Measurements from ENCODE around the gene AGK. TPM values are rescaled to one million over a fixed set of nuclear protein-coding genes. Genes with fewer than 3 reads are reported as not detected.
A peak's percentile ranks its signal among the peaks of the same experiment; 100 is the strongest.

AGK gene
- total RNA-seq, 1 experiment from 2014 or later = 32.2 TPM

- no peaks in the 10 kb centered on the region for H3K9me3 Mint-ChIP-seq
- ChIA-PET CTCF (interaction anchor here (0.6 to 3.6 kb wide), 4 partner anchors 48 to 139 kb away, joined by 3 to 26 read pairs (median 4); no protein-coding TSS in a partner anchor), POLR2A (interaction anchor here (0.6 kb wide), 1 partner anchor 82 kb away, joined by 3 read pairs; no protein-coding TSS in a partner anchor)
- 0 out of 2 replicates have a peak, but pooled peaks cover 2% of the 10 kb centered on the region for H3K36me3 Mint-ChIP-seq
- no peaks in the 10 kb centered on the region for H3K27me3 Mint-ChIP-seq (ENCODE audit: low read depth)
- peak; percentile 34 for ATAC-seq
- H3K4me1 Mint-ChIP-seq = peaks cover 20% of the 10 kb centered on the region
- H3K27ac Mint-ChIP-seq = no peak overlapping the region
- DNase-seq (ENCODE audit: low spot score) = no peak
- no peak overlapping the region for H3K4me3 Mint-ChIP-seq
- no peak for TF ChIP-seq HMGA2 (CRISPR knock-in tag; IDR thresholded peaks at IDR 0.05)
- TF ChIP-seq NFYB (CRISPR knock-in tag; conservative IDR thresholded peaks at IDR 0.05; ENCODE audit: low read depth) = no peak
- no peak for TF ChIP-seq ATF3 (CRISPR knock-in tag; conservative IDR thresholded peaks at IDR 0.05)
- TF ChIP-seq SP1 (CRISPR knock-in tag; conservative IDR thresholded peaks at IDR 0.05) = no peak
These were observed 16.2 kb upstream of the AGK start for GRCh38 chr7:141534757-141535737.

GRCh38 chr7:141537906-141538305 is 13.3 kb upstream of the AGK start:
- Mint-ChIP-seq H3K9me3 (no peaks in the 10 kb centered on the region), H3K4me3 (no peak overlapping the region), H3K36me3 (no peaks in the 10 kb centered on the region; the same call in 1 of the 2 replicates), H3K27ac (no peak overlapping the region), H3K27me3 (ENCODE audit: low read depth) (no peaks in the 10 kb centered on the region), H3K4me1 (peaks cover 24% of the 10 kb centered on the region)
- ChIA-PET CTCF (interaction anchor here (0.9 kb wide), 1 partner anchor 117 kb away, joined by 3 read pairs; no protein-coding TSS in a partner anchor), POLR2A (no interaction called here)
- DNase-seq (ENCODE audit: low spot score) = no peak
- no peak for TF ChIP-seq AFF4 (CRISPR knock-in tag; IDR thresholded peaks at IDR 0.05; ENCODE audit: borderline replicate concordance)
- no peak for ATAC-seq

GRCh38 chr7:141541375-141541774 is 9.8 kb upstream of the AGK start:
- no peaks in the 10 kb centered on the region for H3K9me3 Mint-ChIP-seq
- no peaks in the 10 kb centered on the region; the same call in 1 of the 2 replicates for H3K36me3 Mint-ChIP-seq
- ChIA-PET CTCF (interaction anchor here (1.1 kb wide), 1 partner anchor 109 kb away, joined by 3 read pairs; no protein-coding TSS in a partner anchor), POLR2A (no interaction called here)
- no peak for ATAC-seq
- no peak overlapping the region for H3K4me3 Mint-ChIP-seq
- no peak for DNase-seq (ENCODE audit: low spot score)
- peaks cover 24% of the 10 kb centered on the region for H3K4me1 Mint-ChIP-seq
- no peaks in the 10 kb centered on the region for H3K27me3 Mint-ChIP-seq (ENCODE audit: low read depth)
- H3K27ac Mint-ChIP-seq = no peak overlapping the region
- TF ChIP-seq SOX15 (CRISPR knock-in tag; IDR thresholded peaks at IDR 0.05) (no peak), E2F4 (CRISPR knock-in tag; IDR thresholded peaks at IDR 0.05; ENCODE audit: borderline replicate concordance, low read depth) (no peak), HMGXB4 (CRISPR knock-in tag; IDR thresholded peaks at IDR 0.05) (no peak), STAT6 (CRISPR knock-in tag; conservative IDR thresholded peaks at IDR 0.05; ENCODE audit: low read depth) (no peak), ELF4 (CRISPR knock-in tag; IDR thresholded peaks at IDR 0.05; ENCODE audit: low read depth) (no peak), SMAD3 (CRISPR knock-in tag; IDR thresholded peaks at IDR 0.05; ENCODE audit: borderline replicate concordance) (no peak), IRF2 (CRISPR knock-in tag; IDR thresholded peaks at IDR 0.05; ENCODE audit: borderline replicate concordance, low read depth) (no peak), GABPB1 (CRISPR knock-in tag; IDR thresholded peaks at IDR 0.05) (no peak), JUN (CRISPR knock-in tag; IDR thresholded peaks at IDR 0.05) (no peak), ZNF317 (CRISPR knock-in tag; IDR thresholded peaks at IDR 0.05; ENCODE audit: borderline replicate concordance, low read depth) (no peak), JAZF1 (CRISPR knock-in tag; IDR thresholded peaks at IDR 0.05) (no peak), RORB (CRISPR knock-in tag; IDR thresholded peaks at IDR 0.05) (no peak), NFYB (CRISPR knock-in tag; conservative IDR thresholded peaks at IDR 0.05; ENCODE audit: low read depth) (no peak)
